Endothelial cell of umbilical vein (primary cell): Measurements from ENCODE around the gene TTLL5. TPM values are rescaled to one million over a fixed set of nuclear protein-coding genes. Genes with fewer than 3 reads are reported as not detected.
A peak's percentile ranks its signal among the peaks of the same experiment; 100 is the strongest.

Experiments used
- BruUV-seq: library from RNA; stranded (reverse); fragments of 400-500 nt; replicated peaks from 2 replicates; lab custom pipeline; 2021; lab: Mats Ljungman, UMichigan
- CTCF ChIA-PET: fragments of 300-600, 350-600 bp; sonication (Branson Sonifier 250); formaldehyde crosslinking; loops from one replicate; lab custom pipeline; 2021; ENCODE audit warnings: antibody characterized with exemption, inconsistent platforms; lab: Charles Lee
- POLR2A ChIA-PET: fragments of 300-600, 350-600 bp; sonication (Branson Sonifier 250); formaldehyde crosslinking; loops from one replicate; lab custom pipeline; 2021; ENCODE audit warnings: antibody characterized with exemption, inconsistent platforms; lab: Charles Lee
- DNase-seq: peaks from one replicate; pipeline ENCODE4 v3.0.0-alpha.2; 2011; ENCODE audit warnings: low read depth, low spot score
- FAIRE-seq: peaks from 2 replicates; lab custom pipeline; 2011; peaks lifted over from hg19 to GRCh38; lab: Jason Lieb, UNC
- H2AFZ ChIP-seq: 2 replicates; pipeline ENCODE4 v1.6.0; 2012; ENCODE audit warnings: low read depth, low read length, control low read depth, inconsistent platforms
- H3K27ac ChIP-seq: 2 replicates; pipeline ENCODE4 v1.5.1; 2011; ENCODE audit warnings: low read depth, mild to moderate bottlenecking, control low read depth, low read length, moderate library complexity; ENCODE audit not compliant: insufficient read depth
- H3K27me3 ChIP-seq, 2 experiments: 2 replicates each; pipeline versions ENCODE4 v1.6.0 to v1.6.1; 2011; ENCODE audit warnings: low read length in 2 of 2, mixed read lengths in 1 of 2; ENCODE audit not compliant: control insufficient read depth in 2 of 2, insufficient read depth in 2 of 2
- H3K36me3 ChIP-seq, 2 experiments: 2 replicates in 1 of 2; 3 replicates in 1 of 2; pipeline ENCODE4 v1.5.1; 2011; ENCODE audit warnings: low read length in 2 of 2, mild to moderate bottlenecking in 1 of 2, moderate library complexity in 1 of 2; ENCODE audit not compliant: control insufficient read depth in 2 of 2, insufficient read depth in 2 of 2; ENCODE audit errors: extremely low read depth in 1 of 2
- H3K4me1 ChIP-seq: 3 replicates; pipeline ENCODE4 v1.5.1; 2011; ENCODE audit warnings: mild to moderate bottlenecking, low read length; ENCODE audit not compliant: control insufficient read depth, insufficient read depth; ENCODE audit errors: extremely low read depth
- H3K4me2 ChIP-seq: 2 replicates; pipeline ENCODE4 v1.6.1; 2011; ENCODE audit warnings: low read length, control low read depth, mixed read lengths; ENCODE audit not compliant: insufficient read depth
- H3K4me3 ChIP-seq, 3 experiments: fragments of 200-600 bp in 1 of 3; sonication (generic), shearing (Covaris generic) in 1 of 3; replicated peaks in 1 of 3; 2 replicates each; pipeline ENCODE4 v1.5.1; 2011 to 2016; ENCODE audit warnings: control low read depth in 3 of 3, low read length in 3 of 3, mild to moderate bottlenecking in 2 of 3, inconsistent platforms in 1 of 3, low read depth in 1 of 3, moderate library complexity in 1 of 3; ENCODE audit not compliant: insufficient read depth in 1 of 3
- H3K79me2 ChIP-seq: 2 replicates; pipeline ENCODE4 v1.6.0; 2012; ENCODE audit warnings: low read length, inconsistent platforms; ENCODE audit not compliant: control insufficient read depth, insufficient read depth
- H3K9ac ChIP-seq: replicated peaks from 2 replicates; pipeline ENCODE3; 2011; ENCODE audit warnings: low read length, control low read depth; ENCODE audit not compliant: insufficient read depth; ENCODE audit errors: extremely low read depth
- H3K9me1 ChIP-seq: replicated peaks from 3 replicates; pipeline ENCODE4 v1.6.0; 2011; ENCODE audit warnings: mild to moderate bottlenecking, low read length; ENCODE audit not compliant: control insufficient read depth, insufficient read depth; ENCODE audit errors: extremely low read depth
- H3K9me3 ChIP-seq: replicated peaks from 2 replicates; pipeline ENCODE4 v1.5.1; 2012; ENCODE audit warnings: low read length, inconsistent platforms; ENCODE audit not compliant: control insufficient read depth, insufficient read depth
- H4K20me1 ChIP-seq: replicated peaks from 2 replicates; pipeline ENCODE3; 2011; ENCODE audit warnings: mild to moderate bottlenecking, low read length; ENCODE audit not compliant: control insufficient read depth, insufficient read depth; ENCODE audit errors: extremely low read depth
- FOS ChIP-seq: IDR thresholded peaks from 2 replicates; pipeline ENCODE4 v1.6.1; 2011; ENCODE audit warnings: mild to moderate bottlenecking, low read length, moderate library complexity, borderline replicate concordance; ENCODE audit not compliant: insufficient read depth
- JUN ChIP-seq: IDR thresholded peaks from 2 replicates; pipeline ENCODE4 v1.6.1; 2011; ENCODE audit warnings: borderline replicate concordance, low read depth; ENCODE audit not compliant: insufficient read length, insufficient read depth
- MYC ChIP-seq: IDR thresholded peaks from one replicate; pipeline ENCODE4 v1.6.1; 2011; ENCODE audit warnings: mild to moderate bottlenecking, low read depth, low read length
- dilution Hi-C: fragments of 300-500 bp; cut with MboI; formaldehyde crosslinking; loops from one replicate; pipeline ENCODE4 v1.15.0; 2019; ENCODE audit warnings: low sequenced_read_pairs; ENCODE audit not compliant: extremely low pct_ligation_motif_present
- intact Hi-C: fragments of 100-400 bp; cut with micrococcal nuclease; formaldehyde crosslinking; loops from one replicate; pipeline ENCODE4 v1.10.0; 2022
- polyA plus RNA-seq, 4 experiments: library from polyadenylated mRNA; depleted of rRNA in 3 of 4; stranded (reverse) in 3 of 4; unstranded in 1 of 4; fragments of >200 nt; gene quantifications; 2 replicates each; pipeline versions ENCODE4 v1.2.1 to v1.2.3, GENCODE V29; 2011 to 2012; ENCODE audit warnings: missing spikeins in 1 of 4
- total RNA-seq: library from RNA; stranded (reverse); gene quantifications from 2 replicates; pipeline ENCODE4 v1.2.3, GENCODE V29; 2021

TTLL5 gene
- total and polyA plus RNA-seq, 2 donors (not counting 3 experiments of a cell fraction or from before 2014, with no cell fraction given): 33.2 to 93.6 TPM

DNA sequence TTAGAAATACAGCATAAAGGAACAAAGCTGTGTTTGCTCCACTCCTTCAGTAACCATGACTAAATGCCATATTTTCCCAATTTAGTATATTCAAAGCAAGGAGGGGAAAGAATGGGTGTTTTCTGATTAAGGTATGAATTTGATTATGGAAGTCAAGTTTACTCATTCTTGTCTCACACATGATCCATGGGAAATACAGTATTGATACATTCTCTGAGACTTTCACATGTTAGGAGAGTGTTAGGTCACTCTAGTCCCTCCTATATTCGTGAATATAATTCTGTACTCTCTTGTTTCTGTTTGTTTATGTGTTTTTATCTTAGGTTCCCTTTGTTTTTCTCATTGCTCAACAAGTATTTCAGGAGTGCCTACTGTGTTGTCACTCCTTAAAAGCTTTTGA, 42.4 kb downstream of the TTLL5 start:
- Histone ChIP-seq H3K79me2 (no peaks in the 10 kb centered on the region), H2AFZ (no peak overlapping the region), H3K4me2 (no peak overlapping the region), H3K4me3 (no peak overlapping the region), H3K4me1 (no peaks in the 10 kb centered on the region), H3K27ac (no peak overlapping the region), H3K9ac (no peak overlapping the region), H4K20me1 (no peaks in the 10 kb centered on the region), H3K36me3 (peaks cover 13 to 25% of the 10 kb centered on the region in 2 experiments), H3K27me3 (no peaks in the 10 kb centered on the region), H3K9me1 (no peaks in the 10 kb centered on the region), H3K9me3 (no peaks in the 10 kb centered on the region)
- no peak for TF ChIP-seq MYC
- no peak for TF ChIP-seq FOS
- no peak for FAIRE-seq
- ChIA-PET POLR2A (no interaction called here), CTCF (interaction anchor here (0.8 to 1.1 kb wide), 3 partner anchors 63 to 203 kb away, joined by 3 read pairs; no protein-coding TSS in a partner anchor)
- dilution Hi-C loops (loop anchor here (25.0 kb wide), 1 partner anchor 284 kb away; the partner anchor contains the start of genes IFT43 and TGFB3), intact Hi-C loops (loop anchor here (5.0 kb wide), 1 partner anchor 591 kb away; no protein-coding TSS in a partner anchor)
- DNase-seq: no peak
- no TSS peak for BruUV-seq

DNA sequence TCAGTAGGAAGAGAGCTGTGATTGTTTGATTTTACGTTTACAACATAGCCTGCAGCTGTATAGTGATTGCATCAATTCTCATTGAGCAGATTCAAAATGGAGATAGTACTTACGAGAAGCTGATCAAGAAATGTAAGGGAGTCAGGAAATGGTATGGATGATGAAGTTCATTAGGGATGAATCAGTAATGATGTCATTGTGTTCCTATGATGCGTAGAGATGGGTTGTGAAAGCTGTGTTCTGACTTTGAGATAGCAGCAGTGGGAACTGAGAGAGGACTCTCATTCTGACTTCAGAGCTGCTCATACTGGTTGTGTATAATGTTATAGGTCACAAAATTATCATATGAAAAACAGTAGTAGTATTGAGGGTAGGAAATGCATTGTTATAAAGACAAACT, 44.0 kb downstream of the TTLL5 start:
- Histone ChIP-seq H3K36me3 (peaks cover 9 to 21% of the 10 kb centered on the region in 2 experiments), H2AFZ (no peak overlapping the region), H3K9me1 (no peaks in the 10 kb centered on the region), H3K4me1 (no peaks in the 10 kb centered on the region), H3K4me3 (no peak overlapping the region), H3K27me3 (no peaks in the 10 kb centered on the region), H3K9me3 (no peaks in the 10 kb centered on the region), H3K79me2 (no peaks in the 10 kb centered on the region), H4K20me1 (no peaks in the 10 kb centered on the region), H3K27ac (no peak overlapping the region), H3K4me2 (no peak overlapping the region), H3K9ac (no peak overlapping the region)
- no peak for DNase-seq
- POLR2A ChIA-PET: no interaction called here
- no peak for FAIRE-seq
- BruUV-seq: no TSS peak
- CTCF ChIA-PET: interaction anchor here (1.4 to 1.8 kb wide), 3 partner anchors 201 to 277 kb away, joined by 4 to 7 read pairs (median 6); no protein-coding TSS in a partner anchor
- TF ChIP-seq JUN (peak; percentile 30), FOS (no peak)
- intact Hi-C loops: loop anchor here (5.0 kb wide), 2 partner anchors 87 to 347 kb away; no protein-coding TSS in a partner anchor
- dilution Hi-C loops: loop anchor here (25.0 kb wide), 1 partner anchor 282 kb away; the partner anchor contains the start of genes IFT43 and TGFB3
